Inferior parietal cortex (tissue), 1 donor: ENCODE data around the gene ZNF263.

ENCODE experiments used
- DNase-seq: peaks from one replicate; pipeline ENCODE4 v3.0.0-alpha.2; 2016; ENCODE audit errors: extremely low spot score

ZNF263 gene

DNA sequence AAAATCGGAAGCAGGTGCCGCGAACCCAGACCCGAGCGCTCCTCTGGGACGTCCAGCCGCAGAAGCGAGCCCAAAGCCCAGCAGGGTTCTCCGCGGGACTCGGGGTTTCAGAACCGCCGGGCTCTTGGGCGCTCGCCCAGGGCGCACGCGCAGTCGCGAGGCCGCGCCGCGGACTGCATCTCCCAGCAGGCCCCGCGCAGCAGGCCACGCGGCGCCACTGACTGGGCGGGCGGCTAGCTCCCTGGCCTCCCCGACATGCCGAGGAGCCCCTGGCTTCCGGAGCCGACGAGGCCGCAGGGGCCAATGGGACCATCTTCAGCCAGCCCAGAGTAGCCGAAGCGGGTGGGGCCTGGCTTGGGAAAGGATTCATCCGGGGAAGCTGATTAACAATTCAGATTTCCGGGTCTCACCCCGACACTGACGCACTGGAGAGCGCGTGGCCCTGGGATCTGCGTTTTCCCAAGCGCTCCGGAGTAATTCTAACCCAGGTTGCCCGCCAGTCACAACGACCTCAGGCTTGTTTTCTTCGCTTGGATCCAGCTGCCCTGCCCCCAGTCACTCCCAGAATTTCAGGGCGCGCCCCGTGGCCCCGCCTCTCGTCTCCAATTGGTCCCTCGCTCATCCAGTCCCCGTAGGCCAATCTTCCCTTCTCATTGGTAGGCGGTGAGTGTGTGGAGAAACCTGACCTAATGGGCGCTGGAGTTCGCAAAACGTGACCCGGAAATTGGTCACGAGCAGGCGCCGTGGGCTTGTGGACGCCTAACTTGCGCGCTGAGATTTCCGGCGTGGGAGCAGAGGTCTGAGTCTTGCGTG is at the start of gene ZNF263:
ZNF263 (plus strand) TSS at position 762 of the 813 bp plus-strand sequence. CDS start 328 bp downstream, outside the sequence.
- peak; percentile 98 for DNase-seq

DNA sequence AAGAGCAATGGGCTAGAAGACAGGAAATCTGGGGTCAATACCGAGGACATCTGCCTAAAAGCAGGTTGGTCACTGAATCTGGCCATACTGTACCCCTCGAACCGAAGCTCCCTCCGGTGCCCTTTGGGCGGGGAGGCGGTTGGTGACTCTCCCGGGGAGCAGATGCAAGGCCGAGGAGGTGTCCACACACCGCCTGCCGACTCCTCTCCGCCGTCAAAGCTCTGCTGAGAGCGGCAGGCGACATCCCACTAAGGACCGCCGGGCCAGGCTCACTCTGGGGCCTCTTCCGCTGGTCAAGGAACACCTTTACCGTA is 48.8 kb upstream of the ZNF263 start:
- DNase-seq, result no peak

DNA sequence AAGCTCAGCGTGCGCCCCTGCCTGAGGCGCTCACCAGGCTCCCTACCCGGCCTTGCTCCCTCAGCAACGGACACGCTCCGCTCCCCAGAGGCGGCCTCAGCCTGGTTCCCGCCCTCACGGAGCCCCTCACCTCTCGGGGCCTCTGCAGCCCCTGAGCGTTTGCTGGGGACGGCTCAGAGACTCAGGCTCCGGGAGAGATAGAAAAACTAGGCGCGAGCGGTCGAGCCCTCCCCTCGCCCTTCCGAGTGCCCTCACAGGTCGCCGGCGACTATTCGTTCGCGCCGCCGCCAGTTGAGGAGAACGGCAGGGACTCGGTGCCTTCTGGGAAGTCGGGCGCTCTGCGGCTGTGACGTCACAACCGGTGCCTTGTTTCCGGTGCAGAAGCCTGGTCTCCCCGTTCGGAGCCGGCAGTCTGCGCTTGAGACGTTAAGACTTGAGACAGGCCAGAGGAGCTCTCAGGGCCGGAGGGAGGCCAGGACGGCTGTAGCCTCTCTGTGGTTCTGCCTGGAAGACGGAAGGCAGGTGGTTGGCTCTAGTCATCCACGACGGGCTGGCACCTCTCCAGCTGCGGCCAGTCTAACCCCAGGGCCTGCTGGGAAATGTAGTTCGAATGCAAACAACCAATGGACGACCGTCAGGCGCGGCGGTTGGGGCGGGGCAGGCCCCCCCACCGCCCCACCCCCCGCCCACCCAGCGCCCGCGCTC is 48.3 kb upstream of the ZNF263 start, which contains the start of gene ZNF200:
ZNF200 (minus strand) TSS at position 302 of the 705 bp plus-strand sequence. CDS start 1,403 bp downstream, outside the sequence.
- DNase-seq, result peak; percentile 95

- DNase-seq, result no peak
Measured at GRCh38 chr16:3235856-3236669, 47.2 kb upstream of the ZNF263 start.

GRCh38 chr16:3241761-3242160 is 41.5 kb upstream of the ZNF263 start:
- DNase-seq, result no peak

DNA sequence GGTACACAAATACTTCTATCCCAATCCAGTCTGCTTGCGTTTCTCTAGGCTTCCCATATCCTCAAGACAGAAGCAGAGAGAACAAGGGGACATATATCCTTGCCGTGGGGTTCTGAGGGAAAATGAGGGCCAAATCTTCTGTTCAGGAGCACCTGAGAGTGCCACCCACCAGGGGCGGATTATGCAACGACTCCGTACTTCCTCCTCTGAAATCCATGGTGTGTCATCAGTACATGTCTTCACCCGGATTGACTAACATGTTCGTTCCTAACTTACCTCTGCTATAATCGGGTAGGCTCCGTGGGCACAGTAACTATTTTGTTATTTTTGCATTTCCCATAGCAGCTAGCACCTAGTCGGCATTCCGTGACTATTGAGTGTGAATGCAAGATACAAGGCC is 40.6 kb upstream of the ZNF263 start:
- DNase-seq, result no peak

- no peak for DNase-seq
Measured at GRCh38 chr16:3243882-3244281, 39.4 kb upstream of the ZNF263 start.

DNA sequence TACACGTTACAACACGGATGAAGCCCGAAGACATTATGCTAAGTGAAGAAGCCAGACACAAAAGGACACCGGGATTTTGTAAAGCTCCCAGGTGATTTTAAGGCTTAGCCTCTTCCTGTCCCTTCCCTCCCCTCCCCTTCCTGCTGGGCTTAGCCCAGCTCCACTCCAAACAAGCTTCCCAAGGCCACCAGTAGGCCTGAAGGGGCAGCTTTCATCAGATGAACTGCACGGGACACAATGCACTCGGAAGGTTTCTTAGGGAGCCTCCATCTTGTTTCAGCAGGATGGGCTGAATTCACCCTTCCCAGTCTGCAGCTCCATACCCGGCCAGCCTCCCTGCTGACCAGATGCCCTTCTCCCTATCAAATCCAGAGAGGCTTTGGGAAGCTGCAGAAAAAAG is 37.3 kb upstream of the ZNF263 start:
- no peak for DNase-seq

DNA sequence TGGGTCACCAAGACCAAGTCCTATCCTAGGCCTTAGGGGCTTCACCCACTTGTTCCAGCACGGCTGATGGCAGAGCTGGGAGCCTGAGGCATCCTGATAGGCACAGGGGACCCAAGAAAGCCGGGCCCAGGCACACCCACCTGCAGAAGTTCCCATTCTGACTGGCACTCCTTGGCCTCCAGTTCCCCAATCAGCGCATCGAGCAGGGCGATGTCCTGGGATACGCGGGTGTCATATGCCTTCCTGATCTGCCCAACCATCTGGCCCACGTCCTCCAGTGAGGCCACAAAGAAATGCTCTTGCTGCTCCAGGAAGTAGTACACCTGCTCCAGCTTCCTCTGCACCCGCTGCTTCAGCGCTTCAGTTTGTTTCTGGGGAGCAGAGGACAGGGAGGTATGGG is 36.4 kb upstream of the ZNF263 start:
- no peak for DNase-seq

DNA sequence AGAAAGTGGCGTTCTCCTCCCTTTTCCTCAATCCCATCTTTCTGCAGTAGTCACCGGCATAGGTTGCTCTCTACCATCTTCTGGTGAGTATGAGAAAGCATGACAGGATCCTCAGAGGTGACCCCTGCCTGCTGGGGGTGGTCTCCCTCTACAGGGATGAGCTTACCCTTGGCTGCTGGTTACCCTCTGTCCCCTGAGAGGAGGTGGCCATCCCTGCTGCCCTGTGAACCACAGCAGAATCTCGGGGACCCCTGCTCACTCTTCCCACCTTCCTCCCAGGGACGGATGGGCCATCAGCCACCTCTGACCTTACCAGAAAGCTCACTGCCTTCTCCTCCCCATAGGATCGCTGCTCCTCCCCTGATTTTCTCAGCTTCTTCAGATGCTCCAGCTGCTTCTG is 34.7 kb upstream of the ZNF263 start:
- DNase-seq, result no peak

DNA sequence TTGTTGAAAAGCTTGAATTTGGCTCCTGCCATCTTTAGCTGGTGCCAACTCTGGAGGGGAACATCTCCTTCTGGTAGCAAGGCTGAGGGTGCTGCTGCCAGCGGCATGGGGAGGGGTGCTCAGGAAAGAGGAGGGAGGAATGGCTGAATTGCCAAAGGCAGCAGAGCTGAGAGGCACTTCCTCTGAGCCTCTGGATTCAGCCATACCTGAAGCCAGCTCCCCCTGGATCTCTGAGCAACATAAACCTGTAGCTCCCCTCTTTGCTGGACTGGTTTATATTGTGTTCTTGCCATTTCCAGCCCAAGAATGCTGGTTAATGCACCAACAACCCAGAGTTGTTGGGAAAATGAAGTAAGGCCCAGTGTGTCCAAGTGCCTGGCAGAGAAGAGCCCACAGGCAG is 34.3 kb upstream of the ZNF263 start:
- no peak for DNase-seq

DNA sequence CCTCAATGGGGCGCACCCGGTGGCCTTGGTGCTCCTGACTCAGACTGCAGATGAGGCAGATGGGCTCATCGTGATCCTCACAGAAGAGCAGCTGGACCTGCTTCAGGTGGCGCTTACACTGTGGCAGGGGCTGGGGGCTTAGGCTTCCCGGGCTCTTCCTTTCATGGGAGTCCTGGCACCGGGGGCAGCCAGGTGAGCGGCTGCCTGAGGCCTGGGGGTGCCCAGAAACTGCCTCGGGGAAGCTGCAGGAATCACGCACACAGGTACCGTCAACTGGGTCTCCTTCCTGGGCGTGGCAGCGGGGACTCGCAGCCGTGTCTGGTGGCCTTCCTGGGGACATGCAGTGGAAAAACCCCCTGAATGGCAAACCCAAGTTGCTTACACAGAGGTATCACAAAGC is 33.8 kb upstream of the ZNF263 start:
- DNase-seq, result no peak

GRCh38 chr16:3252967-3253366 is 30.3 kb upstream of the ZNF263 start:
- DNase-seq, result no peak

DNA sequence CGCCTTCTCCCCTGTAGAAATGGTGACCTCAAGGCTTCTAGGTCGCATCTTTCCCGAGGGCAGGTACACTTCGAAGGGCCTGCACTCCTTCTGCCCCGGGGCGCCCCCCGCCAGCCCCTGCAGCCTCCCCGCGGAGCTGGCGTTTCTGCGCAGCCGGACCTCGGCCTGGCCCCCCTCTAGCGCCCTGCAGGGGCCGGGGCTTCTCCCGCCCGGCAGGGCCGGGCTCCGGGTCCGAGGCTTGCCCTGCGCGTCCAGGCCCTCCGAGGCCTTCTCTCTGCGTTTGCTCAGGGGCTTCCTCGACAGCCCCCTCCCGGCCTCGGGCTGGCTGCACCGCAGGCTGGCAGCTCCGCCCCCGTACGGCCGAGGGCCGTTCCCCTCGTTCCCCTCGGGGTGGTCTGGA is 29.0 kb upstream of the ZNF263 start:
- no peak for DNase-seq

GRCh38 chr16:3256146-3256865 is 27.0 kb upstream of the ZNF263 start, which contains the start of gene MEFV:
TSS of gene MEFV (minus strand) at chr16:3256633. CDS start at chr16:3256587, 46 bp downstream.
- no peak for DNase-seq

DNA sequence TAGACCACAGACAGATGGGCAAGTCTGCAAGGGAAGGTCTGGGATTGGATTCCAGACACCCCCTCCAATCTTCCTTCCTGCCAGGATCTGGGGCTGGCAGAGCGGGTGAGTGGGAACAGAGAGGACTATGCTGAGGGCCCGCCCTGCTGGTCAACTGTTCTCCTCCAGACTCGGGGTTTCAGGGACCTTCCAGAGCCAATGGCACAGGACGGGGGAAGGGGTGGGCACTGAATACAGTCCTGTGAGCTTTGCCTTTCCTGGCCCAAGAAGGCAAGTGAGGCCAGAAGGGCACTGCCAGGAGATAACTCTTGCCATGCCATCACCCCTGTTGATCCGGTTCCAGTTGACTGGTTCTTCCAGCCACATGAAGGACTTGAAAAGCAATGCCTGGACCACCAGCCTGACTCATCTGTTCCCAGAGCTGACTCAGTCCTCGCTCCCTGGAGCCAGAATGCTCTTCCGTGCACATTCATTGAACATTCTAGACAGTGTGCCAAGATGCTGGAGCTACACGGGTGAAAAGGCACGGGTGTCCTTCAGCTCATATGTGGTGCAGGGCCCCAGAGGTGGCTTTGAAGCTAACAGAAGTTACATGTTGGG is 26.3 kb upstream of the ZNF263 start:
- no peak for DNase-seq

GRCh38 chr16:3259836-3260235 is 23.5 kb upstream of the ZNF263 start:
- DNase-seq, result no peak

- no peak for DNase-seq
Measured at GRCh38 chr16:3262517-3262916, 20.8 kb upstream of the ZNF263 start.

GRCh38 chr16:3264137-3265036 is 18.9 kb upstream of the ZNF263 start:
- peak; percentile 98 for DNase-seq

- peak; percentile 32 for DNase-seq
Measured at GRCh38 chr16:3266873-3267537, 16.3 kb upstream of the ZNF263 start.
